SJSA1 (cell line): ENCODE measurements around the gene MEF2C. TPM values are rescaled to one million over a fixed set of nuclear protein-coding genes. Genes with fewer than 3 reads are reported as not detected.

ENCODE experiments used
- DNase-seq, 2 experiments: peaks; one replicate each; pipeline ENCODE4 v3.0.0-alpha.2; 2015 to 2020; ENCODE audit warnings: low spot score in 2 of 2, low read depth in 1 of 2
- H3K27ac ChIP-seq: fragments of 250-450 bp; sonication (Bioruptor Pico); 2 replicates; pipeline ENCODE4 v1.5.1; 2020; ENCODE audit warnings: mild to moderate bottlenecking, moderate library complexity
- H3K27me3 ChIP-seq: fragments of 250-450 bp; sonication (Bioruptor Pico); replicated peaks from 2 replicates; pipeline ENCODE4 v1.5.1; 2020; ENCODE audit warnings: mild to moderate bottlenecking, moderate library complexity
- H3K36me3 ChIP-seq: fragments of 250-450 bp; sonication (Bioruptor Pico); 2 replicates; pipeline ENCODE4 v1.5.1; 2020; ENCODE audit warnings: mild to moderate bottlenecking
- H3K4me1 ChIP-seq: fragments of 250-450 bp; sonication (Bioruptor Pico); replicated peaks from 2 replicates; pipeline ENCODE4 v1.6.1; 2021; ENCODE audit warnings: mild to moderate bottlenecking
- H3K4me3 ChIP-seq: fragments of 250-450 bp; sonication (Bioruptor Pico); 2 replicates; pipeline ENCODE4 v1.5.1; 2020; ENCODE audit warnings: mild to moderate bottlenecking
- H3K9me3 ChIP-seq: fragments of 250-450 bp; sonication (Bioruptor Pico); replicated peaks from 2 replicates; pipeline ENCODE4 v1.5.1; 2020; ENCODE audit warnings: mild to moderate bottlenecking
- total RNA-seq: library from RNA; depleted of rRNA; stranded (reverse); fragments of >200 nt; shearing (Covaris generic); gene quantifications from 2 replicates; pipeline ENCODE4 v1.2.3, GENCODE V29; 2014

MEF2C gene
- total RNA-seq, 1 experiment from 2014 or later = 29.8 TPM

GRCh38 chr5:88688984-88689667 lies 193.9 kb downstream of the MEF2C start:
- H3K27me3 ChIP-seq = no peaks in the 10 kb centered on the region

DNA sequence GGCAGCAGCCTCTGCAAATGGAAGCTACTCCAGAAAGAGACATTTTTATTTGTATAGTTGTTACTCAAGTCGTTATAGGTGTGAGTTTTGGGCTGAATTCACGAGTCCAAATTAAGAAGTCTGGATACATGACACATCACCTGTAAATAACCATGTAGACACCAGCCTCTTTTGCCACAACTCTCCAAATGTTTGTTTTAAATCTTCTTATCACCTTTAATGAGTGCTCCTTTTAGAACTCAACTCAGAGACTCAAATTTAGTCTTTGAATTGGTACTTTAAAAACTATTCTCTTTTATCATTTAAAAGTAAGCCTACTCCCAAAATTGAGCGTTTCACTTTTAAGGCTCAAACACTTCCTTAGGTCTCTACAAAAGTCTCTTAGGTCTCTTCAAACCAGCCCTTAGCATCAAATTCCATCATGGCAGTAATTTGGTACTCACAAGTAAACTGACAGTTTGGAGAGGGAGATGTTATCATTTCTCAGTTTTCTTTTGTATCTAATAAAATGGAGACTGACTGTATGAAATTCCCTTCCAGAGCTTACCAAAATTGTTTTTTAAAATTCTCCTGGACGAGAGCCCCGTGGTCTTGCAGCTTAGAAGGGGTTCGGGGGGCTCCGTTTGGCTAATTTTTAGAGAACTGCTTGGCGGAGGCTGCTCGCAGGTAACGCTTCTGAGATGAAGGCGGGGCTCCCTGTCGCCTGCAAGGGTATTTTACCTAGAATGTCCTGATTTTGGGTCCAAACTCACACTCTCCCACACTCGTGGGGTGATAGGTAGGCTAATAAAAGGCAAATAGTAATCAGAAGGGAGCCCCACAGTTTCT lies 194.6 kb downstream of the MEF2C start:
- no peaks in the 10 kb centered on the region for H3K27me3 ChIP-seq
- H3K4me3 ChIP-seq = no peak overlapping the region
- H3K9me3 ChIP-seq = no peaks in the 10 kb centered on the region
- H3K36me3 ChIP-seq = no peaks in the 10 kb centered on the region
- H3K27ac ChIP-seq = no peak overlapping the region
- peaks cover 6% of the 10 kb centered on the region; the same call in 1 of the 2 replicates for H3K4me1 ChIP-seq
- no peak for DNase-seq

More at GRCh38 chr5:88688984-88689667, 193.9 kb downstream of the MEF2C start:
- peaks cover 6% of the 10 kb centered on the region; the same call in 1 of the 2 replicates for H3K4me1 ChIP-seq
- H3K27ac ChIP-seq = no peak overlapping the region
- no peaks in the 10 kb centered on the region for H3K36me3 ChIP-seq
- no peak for DNase-seq
- no peak overlapping the region for H3K4me3 ChIP-seq
- no peaks in the 10 kb centered on the region for H3K9me3 ChIP-seq

DNA sequence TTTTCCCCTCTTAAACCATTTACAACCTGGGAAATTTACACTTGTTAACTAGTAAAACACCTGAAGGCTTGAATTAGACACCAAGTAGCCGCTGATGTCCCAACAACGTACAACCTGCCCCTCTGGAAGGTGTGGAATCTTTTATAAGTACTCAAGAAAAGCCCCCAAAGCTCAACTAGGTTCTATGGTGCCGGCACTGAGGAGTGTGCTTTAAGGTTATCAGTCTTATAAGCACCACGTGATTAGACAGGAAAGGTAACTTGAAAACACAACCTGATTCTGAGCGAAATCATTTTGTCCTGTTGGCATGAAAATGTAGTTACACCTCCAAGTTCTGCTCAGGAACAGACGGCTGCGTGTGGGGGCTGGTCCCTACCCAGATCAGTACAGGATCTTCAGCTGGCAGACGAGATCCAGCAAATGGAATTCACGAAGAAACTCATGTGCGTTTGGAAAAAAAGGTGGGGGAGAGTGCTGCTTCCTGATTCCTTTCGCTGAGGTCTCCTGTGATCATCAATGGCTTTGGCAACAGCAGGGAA lies 195.5 kb downstream of the MEF2C start:
- Histone ChIP-seq H3K36me3 (no peaks in the 10 kb centered on the region), H3K9me3 (no peaks in the 10 kb centered on the region), H3K4me1 (peaks cover 6% of the 10 kb centered on the region; the same call in 1 of the 2 replicates), H3K4me3 (no peak overlapping the region), H3K27me3 (no peaks in the 10 kb centered on the region), H3K27ac (no peak overlapping the region)
- no peak for DNase-seq

DNA sequence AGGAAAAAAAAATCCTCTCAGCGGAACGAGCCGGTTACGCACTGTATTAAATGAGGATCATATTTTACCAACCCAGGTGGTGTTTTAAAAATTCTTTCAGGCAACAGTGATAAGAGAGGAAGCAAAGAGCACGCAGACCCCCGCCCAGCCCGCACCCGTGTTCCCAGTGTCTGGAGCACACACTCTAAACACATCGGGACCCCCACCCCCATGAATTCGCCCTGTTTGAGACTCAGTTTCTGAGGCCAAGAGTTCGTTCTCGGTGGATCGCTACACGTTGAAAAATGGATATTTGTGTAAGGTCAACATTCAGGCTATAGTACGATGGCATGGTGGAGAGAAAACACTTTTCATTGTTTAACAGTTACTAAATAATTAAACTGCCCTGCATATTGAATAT lies 196.3 kb downstream of the MEF2C start:
- no peaks in the 10 kb centered on the region for H3K9me3 ChIP-seq
- no peak overlapping the region for H3K4me3 ChIP-seq
- H3K27ac ChIP-seq = no peak overlapping the region
- H3K27me3 ChIP-seq = no peaks in the 10 kb centered on the region
- no peak for DNase-seq
- no peaks in the 10 kb centered on the region for H3K36me3 ChIP-seq
- H3K4me1 ChIP-seq = peaks cover 6% of the 10 kb centered on the region; the same call in 1 of the 2 replicates

GRCh38 chr5:88685591-88686541 lies 197.1 kb downstream of the MEF2C start:
- peaks cover 2% of the 10 kb centered on the region; the same call in 1 of the 2 replicates for H3K4me1 ChIP-seq
- H3K4me3 ChIP-seq = no peak overlapping the region
- no peaks in the 10 kb centered on the region for H3K27me3 ChIP-seq
- H3K27ac ChIP-seq = no peak overlapping the region
- no peaks in the 10 kb centered on the region for H3K9me3 ChIP-seq
- no peaks in the 10 kb centered on the region; the same call in 1 of the 2 replicates for H3K36me3 ChIP-seq
- DNase-seq = no peak

DNA sequence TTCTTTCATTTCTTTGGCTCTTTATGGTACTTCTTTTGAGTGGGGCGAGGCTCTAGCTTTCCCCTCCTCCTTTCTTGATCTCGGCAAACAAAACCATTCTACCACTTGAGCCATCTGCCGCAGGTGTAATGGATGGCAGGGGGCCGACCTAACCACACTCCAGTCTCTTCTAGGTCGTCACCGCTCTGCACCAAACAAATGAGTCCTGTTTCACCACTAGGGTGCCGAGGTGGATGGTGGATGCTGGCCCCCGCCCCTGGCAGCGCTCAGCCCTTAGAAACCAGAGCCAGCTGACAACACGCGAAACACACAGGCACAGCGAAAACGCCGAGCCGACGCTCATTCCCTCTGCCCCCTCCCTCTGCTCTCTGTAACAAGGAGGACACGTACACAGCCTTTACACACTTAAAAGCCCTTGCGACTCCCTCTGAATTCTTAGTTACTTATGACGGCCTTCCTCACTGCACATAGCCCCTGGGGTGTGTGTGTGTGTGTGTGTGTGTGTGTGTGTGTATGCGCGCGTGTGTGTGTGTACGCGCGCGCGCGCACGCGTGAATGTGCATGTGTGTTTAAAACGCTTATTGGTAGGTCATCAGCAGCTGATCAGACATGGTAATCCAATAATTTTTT lies 199.4 kb downstream of the MEF2C start:
- Histone ChIP-seq H3K27me3 (no peaks in the 10 kb centered on the region), H3K36me3 (no peaks in the 10 kb centered on the region; the same call in 1 of the 2 replicates), H3K4me1 (no peaks in the 10 kb centered on the region; the same call in none of the 2 replicates), H3K4me3 (no peak overlapping the region), H3K27ac (no peak overlapping the region), H3K9me3 (no peaks in the 10 kb centered on the region)
- no peak for DNase-seq

DNA sequence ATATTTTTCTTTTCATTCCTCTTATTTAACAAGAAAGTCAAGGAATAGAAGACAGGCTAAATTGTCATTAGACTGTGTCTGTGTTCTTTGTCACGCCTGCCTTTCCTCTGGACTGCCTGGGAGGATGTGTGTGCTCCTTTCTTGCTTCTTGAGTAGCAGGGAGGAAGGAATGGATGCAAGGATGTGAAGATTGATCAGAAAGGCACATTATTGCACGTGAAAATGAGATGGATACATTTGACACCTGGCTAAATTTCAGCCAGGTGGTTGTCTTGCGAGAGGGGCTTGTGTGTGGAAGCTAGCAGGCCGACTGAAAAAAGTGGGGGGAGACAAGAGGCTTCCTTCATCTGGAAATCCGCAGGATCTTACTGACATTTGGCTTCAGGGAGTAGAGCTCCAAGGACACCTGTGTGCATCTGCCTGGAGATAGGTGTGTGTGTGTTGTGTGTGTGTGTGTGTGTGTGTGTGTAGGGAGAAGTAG lies 200.1 kb downstream of the MEF2C start:
- H3K27me3 ChIP-seq = no peaks in the 10 kb centered on the region
- no peaks in the 10 kb centered on the region; the same call in none of the 2 replicates for H3K4me1 ChIP-seq
- H3K36me3 ChIP-seq = no peaks in the 10 kb centered on the region; the same call in 1 of the 2 replicates
- no peak for DNase-seq
- no peaks in the 10 kb centered on the region for H3K9me3 ChIP-seq
- H3K4me3 ChIP-seq = no peak overlapping the region
- H3K27ac ChIP-seq = no peak overlapping the region

- H3K27me3 ChIP-seq = no peaks in the 10 kb centered on the region
These were observed 200.9 kb downstream of the MEF2C start for GRCh38 chr5:88682131-88682530.

GRCh38 chr5:88681211-88681803 lies 201.7 kb downstream of the MEF2C start:
- Histone ChIP-seq H3K9me3 (no peaks in the 10 kb centered on the region), H3K27me3 (no peaks in the 10 kb centered on the region), H3K4me1 (no peaks in the 10 kb centered on the region; the same call in none of the 2 replicates), H3K27ac (no peak overlapping the region), H3K36me3 (no peaks in the 10 kb centered on the region; the same call in 1 of the 2 replicates), H3K4me3 (no peak overlapping the region)
- no peak for DNase-seq

More at GRCh38 chr5:88682131-88682530, 200.9 kb downstream of the MEF2C start:
- H3K36me3 ChIP-seq = no peaks in the 10 kb centered on the region; the same call in 1 of the 2 replicates
- no peak for DNase-seq
- no peaks in the 10 kb centered on the region; the same call in none of the 2 replicates for H3K4me1 ChIP-seq
- no peak overlapping the region for H3K27ac ChIP-seq
- H3K4me3 ChIP-seq = no peak overlapping the region
- no peaks in the 10 kb centered on the region for H3K9me3 ChIP-seq

DNA sequence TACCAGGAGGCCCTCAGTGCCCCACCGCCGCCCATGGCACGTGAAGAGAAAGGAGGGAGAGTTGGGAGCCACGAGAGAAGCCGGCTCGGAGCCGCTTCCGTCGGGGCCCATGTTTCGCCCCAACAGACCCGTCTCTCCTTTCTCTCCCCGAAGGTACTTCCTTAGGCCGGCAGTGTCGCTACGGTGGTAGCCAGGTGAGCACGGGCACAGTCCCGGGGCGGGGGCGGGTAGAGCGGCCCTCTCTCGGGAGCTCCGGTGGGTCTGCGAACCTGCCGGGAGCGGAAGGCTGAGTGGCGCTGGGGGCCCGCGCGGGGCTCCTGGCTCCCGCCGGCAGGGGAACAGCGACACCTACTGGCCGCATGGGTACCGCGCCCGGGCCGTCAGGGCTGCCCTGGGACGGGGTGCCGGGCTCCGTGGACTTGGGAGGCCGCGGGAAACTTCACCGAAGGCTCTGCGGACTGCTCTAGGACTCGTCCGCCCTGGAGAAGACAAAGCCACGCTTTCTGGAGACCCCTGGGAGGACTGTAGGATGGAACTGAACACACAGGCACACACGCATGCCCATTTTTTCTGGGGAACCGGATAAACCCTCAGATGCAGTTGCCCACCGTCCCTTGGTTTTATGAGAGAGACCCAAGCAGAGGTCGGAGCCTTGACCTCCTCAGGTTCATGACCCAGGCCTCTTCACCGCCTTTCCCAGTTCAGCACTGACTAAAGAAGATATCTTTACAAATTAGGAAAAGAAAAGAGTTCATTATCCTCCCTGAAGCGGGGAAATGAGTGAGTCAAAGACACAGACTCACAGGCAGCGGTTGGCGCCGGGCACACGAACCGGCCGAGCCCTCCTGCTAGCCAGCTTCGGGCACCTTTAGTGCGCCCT lies 202.5 kb downstream of the MEF2C start:
- Histone ChIP-seq H3K9me3 (no peaks in the 10 kb centered on the region), H3K27me3 (no peaks in the 10 kb centered on the region), H3K4me3 (peak overlapping the region; percentile 51), H3K4me1 (peaks cover 2% of the 10 kb centered on the region), H3K36me3 (no peaks in the 10 kb centered on the region; the same call in 1 of the 2 replicates), H3K27ac (peak overlapping the region; percentile 47)
- peak; percentile 74 to 76 for DNase-seq

- H3K27ac ChIP-seq = no peak overlapping the region
- no peaks in the 10 kb centered on the region for H3K27me3 ChIP-seq
- DNase-seq = no peak
- no peaks in the 10 kb centered on the region; the same call in 1 of the 2 replicates for H3K36me3 ChIP-seq
- no peaks in the 10 kb centered on the region for H3K9me3 ChIP-seq
- peaks cover 10% of the 10 kb centered on the region for H3K4me1 ChIP-seq
- H3K4me3 ChIP-seq = no peak overlapping the region
These were observed 203.3 kb downstream of the MEF2C start for GRCh38 chr5:88679638-88680037.
